Endothelial cell of umbilical vein (primary cell): Measurements from ENCODE around the gene PPP1R3G. TPM values are rescaled to one million over a fixed set of nuclear protein-coding genes. Genes with fewer than 3 reads are reported as not detected.

ENCODE experiments used
- BruUV-seq: library from RNA; stranded (reverse); fragments of 400-500 nt; replicated peaks from 2 replicates; lab custom pipeline; 2021; lab: Mats Ljungman, UMichigan
- CTCF ChIA-PET: fragments of 300-600, 350-600 bp; sonication (Branson Sonifier 250); formaldehyde crosslinking; loops from one replicate; lab custom pipeline; 2021; ENCODE audit warnings: antibody characterized with exemption, inconsistent platforms; lab: Charles Lee
- POLR2A ChIA-PET: fragments of 300-600, 350-600 bp; sonication (Branson Sonifier 250); formaldehyde crosslinking; loops from one replicate; lab custom pipeline; 2021; ENCODE audit warnings: antibody characterized with exemption, inconsistent platforms; lab: Charles Lee
- DNase-seq: peaks from one replicate; pipeline ENCODE4 v3.0.0-alpha.2; 2011; ENCODE audit warnings: low read depth, low spot score
- FAIRE-seq: peaks from 2 replicates; lab custom pipeline; 2011; peaks lifted over from hg19 to GRCh38; lab: Jason Lieb, UNC
- H2AFZ ChIP-seq: 2 replicates; pipeline ENCODE4 v1.6.0; 2012; ENCODE audit warnings: low read depth, low read length, control low read depth, inconsistent platforms
- H3K27ac ChIP-seq: 2 replicates; pipeline ENCODE4 v1.5.1; 2011; ENCODE audit warnings: low read depth, mild to moderate bottlenecking, control low read depth, low read length, moderate library complexity; ENCODE audit not compliant: insufficient read depth
- H3K27me3 ChIP-seq, 2 experiments: 2 replicates each; pipeline versions ENCODE4 v1.6.0 to v1.6.1; 2011; ENCODE audit warnings: low read length in 2 of 2, mixed read lengths in 1 of 2; ENCODE audit not compliant: control insufficient read depth in 2 of 2, insufficient read depth in 2 of 2
- H3K36me3 ChIP-seq, 2 experiments: 2 replicates in 1 of 2; 3 replicates in 1 of 2; pipeline ENCODE4 v1.5.1; 2011; ENCODE audit warnings: low read length in 2 of 2, mild to moderate bottlenecking in 1 of 2, moderate library complexity in 1 of 2; ENCODE audit not compliant: control insufficient read depth in 2 of 2, insufficient read depth in 2 of 2; ENCODE audit errors: extremely low read depth in 1 of 2
- H3K4me1 ChIP-seq: 3 replicates; pipeline ENCODE4 v1.5.1; 2011; ENCODE audit warnings: mild to moderate bottlenecking, low read length; ENCODE audit not compliant: control insufficient read depth, insufficient read depth; ENCODE audit errors: extremely low read depth
- H3K4me2 ChIP-seq: 2 replicates; pipeline ENCODE4 v1.6.1; 2011; ENCODE audit warnings: low read length, control low read depth, mixed read lengths; ENCODE audit not compliant: insufficient read depth
- H3K4me3 ChIP-seq, 3 experiments: fragments of 200-600 bp in 1 of 3; sonication (generic), shearing (Covaris generic) in 1 of 3; replicated peaks in 1 of 3; 2 replicates each; pipeline ENCODE4 v1.5.1; 2011 to 2016; ENCODE audit warnings: control low read depth in 3 of 3, low read length in 3 of 3, mild to moderate bottlenecking in 2 of 3, inconsistent platforms in 1 of 3, low read depth in 1 of 3, moderate library complexity in 1 of 3; ENCODE audit not compliant: insufficient read depth in 1 of 3
- H3K79me2 ChIP-seq: 2 replicates; pipeline ENCODE4 v1.6.0; 2012; ENCODE audit warnings: low read length, inconsistent platforms; ENCODE audit not compliant: control insufficient read depth, insufficient read depth
- H3K9ac ChIP-seq: replicated peaks from 2 replicates; pipeline ENCODE3; 2011; ENCODE audit warnings: low read length, control low read depth; ENCODE audit not compliant: insufficient read depth; ENCODE audit errors: extremely low read depth
- H3K9me1 ChIP-seq: replicated peaks from 3 replicates; pipeline ENCODE4 v1.6.0; 2011; ENCODE audit warnings: mild to moderate bottlenecking, low read length; ENCODE audit not compliant: control insufficient read depth, insufficient read depth; ENCODE audit errors: extremely low read depth
- H3K9me3 ChIP-seq: replicated peaks from 2 replicates; pipeline ENCODE4 v1.5.1; 2012; ENCODE audit warnings: low read length, inconsistent platforms; ENCODE audit not compliant: control insufficient read depth, insufficient read depth
- H4K20me1 ChIP-seq: replicated peaks from 2 replicates; pipeline ENCODE3; 2011; ENCODE audit warnings: mild to moderate bottlenecking, low read length; ENCODE audit not compliant: control insufficient read depth, insufficient read depth; ENCODE audit errors: extremely low read depth
- CTCF ChIP-seq, 2 donors: IDR thresholded peaks; 1 replicate in 1 of 2; 2 replicates in 1 of 2; pipeline ENCODE4 v1.5.1; 2011; ENCODE audit warnings: low read length in 2 of 2, mild to moderate bottlenecking in 2 of 2, moderate library complexity in 2 of 2, control low read depth in 1 of 2, inconsistent platforms in 1 of 2, low read depth in 1 of 2; ENCODE audit not compliant: insufficient read depth in 1 of 2; ENCODE audit errors: extremely low read depth in 1 of 2
- EZH2 ChIP-seq: IDR thresholded peaks from 2 replicates; pipeline ENCODE4 v1.6.1; 2012; ENCODE audit warnings: borderline replicate concordance, low read depth, mild to moderate bottlenecking, moderate library complexity, low read length, inconsistent platforms; ENCODE audit not compliant: severe bottlenecking
- FOS ChIP-seq: IDR thresholded peaks from 2 replicates; pipeline ENCODE4 v1.6.1; 2011; ENCODE audit warnings: mild to moderate bottlenecking, low read length, moderate library complexity, borderline replicate concordance; ENCODE audit not compliant: insufficient read depth
- GATA2 ChIP-seq: IDR thresholded peaks from 2 replicates; pipeline ENCODE4 v1.7.0; 2011; ENCODE audit warnings: low read depth, mild to moderate bottlenecking, moderate library complexity, mixed read lengths, low read length; ENCODE audit not compliant: insufficient read length, insufficient read depth
- JUN ChIP-seq: IDR thresholded peaks from 2 replicates; pipeline ENCODE4 v1.6.1; 2011; ENCODE audit warnings: borderline replicate concordance, low read depth; ENCODE audit not compliant: insufficient read length, insufficient read depth
- MAX ChIP-seq: IDR thresholded peaks from 2 replicates; pipeline ENCODE4 v1.6.1; 2011; ENCODE audit not compliant: insufficient read depth, insufficient read length
- MYC ChIP-seq: IDR thresholded peaks from one replicate; pipeline ENCODE4 v1.6.1; 2011; ENCODE audit warnings: mild to moderate bottlenecking, low read depth, low read length
- POLR2A ChIP-seq: IDR thresholded peaks from 2 replicates; pipeline ENCODE4 v1.6.1; 2012; ENCODE audit warnings: low read depth, mild to moderate bottlenecking, control low read depth, low read length
- POLR2AphosphoS5 ChIP-seq: IDR thresholded peaks from 2 replicates; pipeline ENCODE4 v1.6.1; 2012; ENCODE audit warnings: low read depth, mild to moderate bottlenecking, control low read depth, low read length, moderate library complexity; ENCODE audit not compliant: insufficient read depth
- dilution Hi-C: fragments of 300-500 bp; cut with MboI; formaldehyde crosslinking; loops from one replicate; pipeline ENCODE4 v1.15.0; 2019; ENCODE audit warnings: low sequenced_read_pairs; ENCODE audit not compliant: extremely low pct_ligation_motif_present
- intact Hi-C: fragments of 100-400 bp; cut with micrococcal nuclease; formaldehyde crosslinking; loops from one replicate; pipeline ENCODE4 v1.10.0; 2022
- polyA plus RNA-seq, 4 experiments: library from polyadenylated mRNA; depleted of rRNA in 3 of 4; stranded (reverse) in 3 of 4; unstranded in 1 of 4; fragments of >200 nt; gene quantifications; 2 replicates each; pipeline versions ENCODE4 v1.2.1 to v1.2.3, GENCODE V29; 2011 to 2012; ENCODE audit warnings: missing spikeins in 1 of 4
- total RNA-seq: library from RNA; stranded (reverse); gene quantifications from 2 replicates; pipeline ENCODE4 v1.2.3, GENCODE V29; 2021

The PPP1R3G gene
- total and polyA plus RNA-seq, 2 donors (not counting 3 experiments of a cell fraction or from before 2014, with no cell fraction given): 0.04 to 0.09 TPM

GRCh38 chr6:5111626-5112025 is 26.5 kb downstream of the PPP1R3G start:
- H4K20me1 ChIP-seq: no peaks in the 10 kb centered on the region
- H3K9ac ChIP-seq: no peak overlapping the region
- no peaks in the 10 kb centered on the region for H3K27me3 ChIP-seq
- intact Hi-C loops (no loop called here), dilution Hi-C loops (no loop called here)
- H3K4me2 ChIP-seq: no peak overlapping the region
- TF ChIP-seq POLR2AphosphoS5 (no peak), CTCF (IDR thresholded peaks at IDR 0.05; ENCODE audit: extremely low read depth in 1 of 2, insufficient read depth in 1 of 2, low read depth in 1 of 2, low read length in 2 of 2) (no peak), MAX (no peak), FOS (no peak), GATA2 (no peak), MYC (no peak), POLR2A (no peak), JUN (no peak), EZH2 (no peak)
- no peak overlapping the region for H2AFZ ChIP-seq
- no peak for DNase-seq
- H3K4me1 ChIP-seq: no peaks in the 10 kb centered on the region
- H3K27ac ChIP-seq: no peak overlapping the region
- FAIRE-seq: no peak
- H3K79me2 ChIP-seq: no peaks in the 10 kb centered on the region
- no peak overlapping the region for H3K4me3 ChIP-seq
- no peaks in the 10 kb centered on the region for H3K36me3 ChIP-seq
- no TSS peak for BruUV-seq
- no peaks in the 10 kb centered on the region for H3K9me3 ChIP-seq
- CTCF ChIA-PET: interaction anchor here (0.8 kb wide), 1 partner anchor 21 kb away, joined by 4 read pairs; no protein-coding TSS in a partner anchor
- POLR2A ChIA-PET: no interaction called here
- no peaks in the 10 kb centered on the region for H3K9me1 ChIP-seq
